ENCODE data around the gene SNAPC3.
A peak's percentile ranks its signal among the peaks of the same experiment; 100 is the strongest.

DNA sequence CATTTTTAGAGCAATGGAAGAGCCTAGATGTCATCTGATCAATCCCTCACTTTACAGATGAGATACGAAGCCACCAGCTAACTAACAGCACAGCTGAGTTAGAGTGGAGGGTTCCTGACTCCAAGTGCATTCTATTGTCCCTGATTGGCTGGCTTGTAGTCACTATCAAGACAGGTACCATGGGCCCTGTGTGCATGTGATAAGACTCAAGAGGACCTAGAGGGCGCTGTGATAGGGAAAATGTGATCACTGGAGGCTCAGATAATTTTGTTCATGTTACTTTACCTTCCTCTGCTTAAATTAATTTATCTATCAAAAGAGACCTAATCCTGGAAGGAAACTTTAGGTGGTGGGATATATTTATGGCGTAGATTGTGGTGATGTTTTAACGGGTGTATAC, 19.5 kb upstream of the SNAPC3 start:
- TF ChIP-seq, protein P1, sequence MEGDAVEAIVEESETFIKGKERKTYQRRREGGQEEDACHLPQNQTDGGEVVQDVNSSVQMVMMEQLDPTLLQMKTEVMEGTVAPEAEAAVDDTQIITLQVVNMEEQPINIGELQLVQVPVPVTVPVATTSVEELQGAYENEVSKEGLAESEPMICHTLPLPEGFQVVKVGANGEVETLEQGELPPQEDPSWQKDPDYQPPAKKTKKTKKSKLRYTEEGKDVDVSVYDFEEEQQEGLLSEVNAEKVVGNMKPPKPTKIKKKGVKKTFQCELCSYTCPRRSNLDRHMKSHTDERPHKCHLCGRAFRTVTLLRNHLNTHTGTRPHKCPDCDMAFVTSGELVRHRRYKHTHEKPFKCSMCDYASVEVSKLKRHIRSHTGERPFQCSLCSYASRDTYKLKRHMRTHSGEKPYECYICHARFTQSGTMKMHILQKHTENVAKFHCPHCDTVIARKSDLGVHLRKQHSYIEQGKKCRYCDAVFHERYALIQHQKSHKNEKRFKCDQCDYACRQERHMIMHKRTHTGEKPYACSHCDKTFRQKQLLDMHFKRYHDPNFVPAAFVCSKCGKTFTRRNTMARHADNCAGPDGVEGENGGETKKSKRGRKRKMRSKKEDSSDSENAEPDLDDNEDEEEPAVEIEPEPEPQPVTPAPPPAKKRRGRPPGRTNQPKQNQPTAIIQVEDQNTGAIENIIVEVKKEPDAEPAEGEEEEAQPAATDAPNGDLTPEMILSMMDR (conservative IDR thresholded peaks at IDR 0.05; ENCODE audit: low read depth, low read length), result peak; percentile 48
- no peak for TF ChIP-seq EZH2 (IDR thresholded peaks at IDR 0.05; ENCODE audit: borderline replicate concordance, low read depth, low read length, poor library complexity, severe bottlenecking)
